A673 (cell line): Measurements from ENCODE around the gene IL1R1. TPM values are rescaled to one million over a fixed set of nuclear protein-coding genes. Genes with fewer than 3 reads are reported as not detected.

Source experiments
- BruUV-seq: library from RNA; stranded (reverse); fragments of 400-500 nt; replicated peaks from 2 replicates; lab custom pipeline; 2021; lab: Mats Ljungman, UMichigan
- CTCF ChIA-PET: fragments of 300-600 bp; sonication (Branson Sonifier 250); formaldehyde crosslinking; loops from one replicate; lab custom pipeline; 2022; ENCODE audit warnings: antibody characterized with exemption; lab: Charles Lee
- POLR2A ChIA-PET: fragments of 300-600 bp; sonication (Branson Sonifier 250); formaldehyde crosslinking; loops from one replicate; lab custom pipeline; 2022; ENCODE audit warnings: antibody characterized with exemption; ENCODE audit not compliant: low non-redundant PET; lab: Charles Lee
- DNase-seq: peaks from one replicate; pipeline ENCODE4 v3.0.0-alpha.2; 2015; ENCODE audit warnings: low spot score
- H3K27ac ChIP-seq: fragments of 200-600 bp; sonication (generic); 2 replicates; pipeline ENCODE4 v1.5.1; 2016; ENCODE audit warnings: mixed run types, low read depth, mild to moderate bottlenecking, mixed read lengths, antibody characterized with exemption, low read length; ENCODE audit not compliant: poor library complexity, severe bottlenecking
- H3K27me3 ChIP-seq: fragments of 200-600 bp; sonication (generic); replicated peaks from 2 replicates; pipeline ENCODE4 v1.6.1; 2017; ENCODE audit warnings: mixed run types, low read depth, mild to moderate bottlenecking, mixed read lengths, antibody characterized with exemption, low read length; ENCODE audit not compliant: insufficient read depth, poor library complexity
- H3K36me3 ChIP-seq: fragments of 200-600 bp; sonication (generic); 2 replicates; pipeline ENCODE4 v1.6.1; 2016; ENCODE audit warnings: mixed run types, mild to moderate bottlenecking, mixed read lengths, antibody characterized with exemption, low read length; ENCODE audit not compliant: insufficient read depth, poor library complexity, severe bottlenecking
- H3K4me1 ChIP-seq: fragments of 200-600 bp; sonication (generic); 2 replicates; pipeline ENCODE4 v1.6.1; 2017; ENCODE audit warnings: mixed run types, mild to moderate bottlenecking, mixed read lengths, antibody characterized with exemption, low read length; ENCODE audit not compliant: insufficient read depth, poor library complexity, severe bottlenecking
- H3K4me3 ChIP-seq: fragments of 200-600 bp; sonication (generic); 2 replicates; pipeline ENCODE4 v1.5.1; 2016; ENCODE audit warnings: low read depth, mixed run types, mild to moderate bottlenecking, mixed read lengths, low read length; ENCODE audit not compliant: poor library complexity, severe bottlenecking
- H3K9me3 ChIP-seq: fragments of 200-600 bp; sonication (generic); 2 replicates; pipeline ENCODE4 v1.6.1; 2016; ENCODE audit warnings: mixed run types, low read depth, mild to moderate bottlenecking, mixed read lengths, antibody characterized with exemption, low read length; ENCODE audit not compliant: poor library complexity, severe bottlenecking
- EZH2 ChIP-seq: fragments of 200-600 bp; sonication (generic); IDR thresholded peaks from 2 replicates; pipeline ENCODE4 v1.6.1; 2017; ENCODE audit warnings: borderline replicate concordance, low read depth, mild to moderate bottlenecking, mixed read lengths, antibody characterized with exemption, low read length; ENCODE audit not compliant: poor library complexity, severe bottlenecking
- intact Hi-C: fragments of 100-400 bp; cut with micrococcal nuclease; formaldehyde crosslinking; loops from one replicate; pipeline ENCODE4 v1.10.0; 2022; ENCODE audit not compliant: unreplicated experiment
- total RNA-seq: library from RNA; stranded (reverse); gene quantifications from 2 replicates; pipeline ENCODE4 v1.2.3, GENCODE V29; 2021
- TF ChIP-seq, protein P1 (sequence below): fragments of 300-800, 200-600 bp; sonication (generic); conservative IDR thresholded peaks from 2 replicates; pipeline ENCODE4 v1.5.1; 2017; ENCODE audit warnings: low read depth, mild to moderate bottlenecking, antibody characterized with exemption, low read length, moderate library complexity, mixed read lengths

IL1R1 gene
- total RNA-seq, 1 experiment from 2014 or later = 0.45 TPM

DNA sequence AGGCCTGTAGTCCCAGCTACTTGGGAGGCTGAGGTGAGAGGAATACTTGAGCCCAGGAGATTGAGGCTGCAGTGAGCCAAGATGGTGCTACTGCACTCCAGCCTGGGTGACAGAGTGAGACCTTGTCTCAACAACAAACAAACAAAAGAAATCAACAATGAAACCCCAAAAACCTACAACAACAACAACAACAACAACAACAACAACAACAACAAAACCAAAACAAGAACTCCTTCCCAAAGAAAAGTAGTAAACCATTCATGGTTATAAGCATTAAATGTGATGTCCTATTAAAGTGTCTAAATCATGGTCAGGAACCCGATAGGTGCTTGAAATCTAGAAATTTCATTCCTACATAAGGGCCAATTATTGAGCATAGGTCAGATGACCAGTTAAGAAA, 13.5 kb upstream of the IL1R1 start:
- no peaks in the 10 kb centered on the region for H3K9me3 ChIP-seq
- ChIA-PET CTCF (no interaction called here), POLR2A (no interaction called here)
- H3K4me3 ChIP-seq = no peak overlapping the region
- no peaks in the 10 kb centered on the region for H3K4me1 ChIP-seq
- no peak overlapping the region for H3K27ac ChIP-seq
- no peak for DNase-seq
- no peaks in the 10 kb centered on the region for H3K27me3 ChIP-seq
- no peaks in the 10 kb centered on the region for H3K36me3 ChIP-seq
- BruUV-seq = no TSS peak
- intact Hi-C loops = no loop called here
- TF ChIP-seq, protein P1, sequence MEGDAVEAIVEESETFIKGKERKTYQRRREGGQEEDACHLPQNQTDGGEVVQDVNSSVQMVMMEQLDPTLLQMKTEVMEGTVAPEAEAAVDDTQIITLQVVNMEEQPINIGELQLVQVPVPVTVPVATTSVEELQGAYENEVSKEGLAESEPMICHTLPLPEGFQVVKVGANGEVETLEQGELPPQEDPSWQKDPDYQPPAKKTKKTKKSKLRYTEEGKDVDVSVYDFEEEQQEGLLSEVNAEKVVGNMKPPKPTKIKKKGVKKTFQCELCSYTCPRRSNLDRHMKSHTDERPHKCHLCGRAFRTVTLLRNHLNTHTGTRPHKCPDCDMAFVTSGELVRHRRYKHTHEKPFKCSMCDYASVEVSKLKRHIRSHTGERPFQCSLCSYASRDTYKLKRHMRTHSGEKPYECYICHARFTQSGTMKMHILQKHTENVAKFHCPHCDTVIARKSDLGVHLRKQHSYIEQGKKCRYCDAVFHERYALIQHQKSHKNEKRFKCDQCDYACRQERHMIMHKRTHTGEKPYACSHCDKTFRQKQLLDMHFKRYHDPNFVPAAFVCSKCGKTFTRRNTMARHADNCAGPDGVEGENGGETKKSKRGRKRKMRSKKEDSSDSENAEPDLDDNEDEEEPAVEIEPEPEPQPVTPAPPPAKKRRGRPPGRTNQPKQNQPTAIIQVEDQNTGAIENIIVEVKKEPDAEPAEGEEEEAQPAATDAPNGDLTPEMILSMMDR = no peak

- Histone ChIP-seq H3K36me3 (no peaks in the 10 kb centered on the region), H3K9me3 (no peaks in the 10 kb centered on the region), H3K27ac (no peak overlapping the region), H3K27me3 (no peaks in the 10 kb centered on the region), H3K4me1 (no peaks in the 10 kb centered on the region), H3K4me3 (no peak overlapping the region)
- CTCF ChIA-PET = no interaction called here
- intact Hi-C loops = no loop called here
- TF ChIP-seq EZH2 = no peak
- TF ChIP-seq, protein P1 = no peak
- no TSS peak for BruUV-seq
- no peak for DNase-seq
- POLR2A ChIA-PET = no interaction called here
Measured at GRCh38 chr2:102129951-102130646, 12.4 kb upstream of the IL1R1 start.

DNA sequence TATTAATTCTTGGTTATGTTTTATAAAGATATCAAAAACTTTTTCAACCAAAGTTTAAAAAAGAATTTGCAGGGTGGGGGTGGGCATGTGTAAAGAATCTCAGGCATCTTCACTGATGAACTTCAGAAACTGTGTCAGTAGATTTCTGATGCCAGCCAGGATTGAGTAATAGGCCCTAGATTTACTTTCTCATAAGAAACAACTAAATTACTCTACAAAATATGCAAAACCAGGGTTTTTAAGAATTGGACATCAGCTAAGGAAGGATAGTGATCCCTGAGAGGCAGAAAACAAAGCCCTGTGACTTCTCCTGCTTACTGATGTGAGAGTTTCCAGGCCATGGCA, 11.9 kb upstream of the IL1R1 start:
- no TSS peak for BruUV-seq
- H3K27ac ChIP-seq = no peak overlapping the region
- no peak for TF ChIP-seq EZH2
- TF ChIP-seq, protein P1 = no peak
- ChIA-PET POLR2A (no interaction called here), CTCF (no interaction called here)
- H3K9me3 ChIP-seq = no peaks in the 10 kb centered on the region
- H3K4me1 ChIP-seq = no peaks in the 10 kb centered on the region
- no peaks in the 10 kb centered on the region for H3K36me3 ChIP-seq
- intact Hi-C loops = no loop called here
- no peak overlapping the region for H3K4me3 ChIP-seq
- DNase-seq = no peak
- H3K27me3 ChIP-seq = no peaks in the 10 kb centered on the region
